Measurements from ENCODE around the gene CLCN6.

DNA sequence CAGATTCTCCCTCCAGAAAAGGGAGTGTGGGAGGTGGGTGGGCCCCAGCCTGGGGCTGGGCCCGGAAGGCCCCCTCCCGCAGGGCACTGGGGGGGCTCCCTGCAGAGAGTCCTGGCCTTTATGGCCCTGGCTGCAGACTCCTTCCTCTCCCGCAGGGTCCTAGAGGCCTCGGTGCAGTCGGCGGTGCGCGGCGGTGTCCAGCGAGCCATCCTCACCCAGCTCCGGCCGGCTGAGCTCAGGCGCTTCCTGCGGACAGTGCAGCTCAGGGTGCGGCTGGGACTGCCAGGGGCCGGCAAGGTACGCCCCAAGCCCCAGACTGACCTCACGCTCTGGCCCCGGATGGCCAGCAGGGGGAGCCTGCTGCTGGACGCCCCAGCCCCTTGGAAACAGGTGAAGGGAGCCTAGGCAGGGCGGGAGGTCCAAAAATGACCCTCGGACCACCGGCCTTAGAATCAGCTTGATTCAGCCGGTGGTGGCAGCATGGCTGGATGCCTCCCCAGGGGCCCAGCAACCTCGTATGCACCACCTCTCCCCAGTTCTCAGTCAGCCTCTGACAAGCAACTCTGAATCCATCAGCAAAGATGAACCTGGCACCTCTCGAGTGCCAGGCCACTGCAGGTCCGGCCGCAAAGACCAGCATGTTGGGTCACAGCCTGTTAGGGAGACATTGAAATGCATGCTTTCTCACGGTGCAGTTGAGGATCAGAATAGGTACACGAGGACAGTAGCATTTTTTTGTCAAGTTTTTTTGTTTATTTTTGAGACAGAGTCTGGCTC is 20.8 kb upstream of the CLCN6 start:
- TF ChIP-seq, protein P1, sequence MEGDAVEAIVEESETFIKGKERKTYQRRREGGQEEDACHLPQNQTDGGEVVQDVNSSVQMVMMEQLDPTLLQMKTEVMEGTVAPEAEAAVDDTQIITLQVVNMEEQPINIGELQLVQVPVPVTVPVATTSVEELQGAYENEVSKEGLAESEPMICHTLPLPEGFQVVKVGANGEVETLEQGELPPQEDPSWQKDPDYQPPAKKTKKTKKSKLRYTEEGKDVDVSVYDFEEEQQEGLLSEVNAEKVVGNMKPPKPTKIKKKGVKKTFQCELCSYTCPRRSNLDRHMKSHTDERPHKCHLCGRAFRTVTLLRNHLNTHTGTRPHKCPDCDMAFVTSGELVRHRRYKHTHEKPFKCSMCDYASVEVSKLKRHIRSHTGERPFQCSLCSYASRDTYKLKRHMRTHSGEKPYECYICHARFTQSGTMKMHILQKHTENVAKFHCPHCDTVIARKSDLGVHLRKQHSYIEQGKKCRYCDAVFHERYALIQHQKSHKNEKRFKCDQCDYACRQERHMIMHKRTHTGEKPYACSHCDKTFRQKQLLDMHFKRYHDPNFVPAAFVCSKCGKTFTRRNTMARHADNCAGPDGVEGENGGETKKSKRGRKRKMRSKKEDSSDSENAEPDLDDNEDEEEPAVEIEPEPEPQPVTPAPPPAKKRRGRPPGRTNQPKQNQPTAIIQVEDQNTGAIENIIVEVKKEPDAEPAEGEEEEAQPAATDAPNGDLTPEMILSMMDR (IDR thresholded peaks at IDR 0.05): peak; percentile 75 to 86 (median 78)
- no peak for TF ChIP-seq POLR2A (IDR thresholded peaks at IDR 0.05)

Measured in adrenal gland (tissue), 5 donors.